ENCODE results near the gene CEMP1.
A peak's percentile ranks its signal among the peaks of the same experiment; 100 is the strongest.

Gene CEMP1

GRCh38 chr16:2500430-2500917 is 30.7 kb downstream of the CEMP1 start:
- no peak for DNase-seq (ENCODE audit: low spot score)

- no peak for DNase-seq (ENCODE audit: low spot score)
Observed at GRCh38 chr16:2499890-2500429, 31.2 kb downstream of the CEMP1 start.

DNA sequence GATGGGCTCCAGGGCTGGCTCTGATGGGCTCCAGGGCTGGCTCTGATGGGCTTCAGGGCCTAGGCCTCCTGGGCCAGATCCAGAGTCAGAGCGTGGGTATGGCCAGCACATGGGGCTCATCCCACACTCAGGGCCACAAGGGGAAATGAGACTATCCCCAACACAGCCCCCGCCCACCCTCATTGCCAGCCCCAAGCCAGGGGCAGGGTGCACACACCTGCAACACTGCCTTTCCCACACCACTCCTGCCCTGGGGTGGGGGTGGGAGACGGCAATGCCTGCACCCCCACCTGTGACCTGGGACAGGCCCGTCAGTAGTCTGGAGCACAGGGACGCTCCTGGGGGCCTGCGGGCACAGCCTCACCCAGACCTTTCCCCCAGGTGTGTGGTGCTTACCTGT is 31.8 kb downstream of the CEMP1 start:
- no peak for DNase-seq (ENCODE audit: low spot score)

DNA sequence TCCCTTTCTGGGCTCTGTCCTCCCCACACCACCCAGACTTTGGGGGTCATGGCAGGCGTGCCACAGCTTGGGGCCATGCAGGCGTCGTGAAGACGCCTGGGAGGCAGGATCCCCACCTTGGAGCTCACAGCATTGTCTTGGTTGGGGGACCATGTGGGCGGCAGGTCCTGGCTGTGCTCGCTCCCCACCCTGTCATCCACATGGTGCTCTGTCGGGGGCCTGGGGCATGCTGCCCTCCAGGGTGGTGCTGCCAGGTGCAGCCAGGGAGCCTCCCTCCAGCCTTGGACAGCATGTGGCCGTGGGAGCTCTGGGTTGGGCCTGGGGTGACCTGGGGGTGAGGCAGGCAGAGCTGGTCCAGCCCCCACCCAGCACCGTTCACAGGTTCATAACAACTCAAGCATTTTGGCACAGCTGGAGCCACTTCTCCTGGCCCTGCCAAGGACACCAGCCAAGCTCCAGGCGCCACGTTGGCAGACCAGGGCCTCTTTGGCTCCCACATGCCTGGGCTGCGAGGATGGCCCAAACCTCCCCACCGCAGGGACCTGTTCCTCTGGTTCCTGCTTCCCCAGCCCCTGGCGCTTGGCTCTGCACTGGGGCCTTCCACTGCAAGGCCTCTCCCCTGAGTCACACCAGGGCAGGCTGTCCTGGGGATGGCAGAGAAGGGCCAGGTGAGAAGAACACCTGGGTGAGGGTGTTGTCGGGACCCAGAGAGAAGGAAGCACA is 32.5 kb downstream of the CEMP1 start:
- no peak for DNase-seq (ENCODE audit: low spot score)

DNA sequence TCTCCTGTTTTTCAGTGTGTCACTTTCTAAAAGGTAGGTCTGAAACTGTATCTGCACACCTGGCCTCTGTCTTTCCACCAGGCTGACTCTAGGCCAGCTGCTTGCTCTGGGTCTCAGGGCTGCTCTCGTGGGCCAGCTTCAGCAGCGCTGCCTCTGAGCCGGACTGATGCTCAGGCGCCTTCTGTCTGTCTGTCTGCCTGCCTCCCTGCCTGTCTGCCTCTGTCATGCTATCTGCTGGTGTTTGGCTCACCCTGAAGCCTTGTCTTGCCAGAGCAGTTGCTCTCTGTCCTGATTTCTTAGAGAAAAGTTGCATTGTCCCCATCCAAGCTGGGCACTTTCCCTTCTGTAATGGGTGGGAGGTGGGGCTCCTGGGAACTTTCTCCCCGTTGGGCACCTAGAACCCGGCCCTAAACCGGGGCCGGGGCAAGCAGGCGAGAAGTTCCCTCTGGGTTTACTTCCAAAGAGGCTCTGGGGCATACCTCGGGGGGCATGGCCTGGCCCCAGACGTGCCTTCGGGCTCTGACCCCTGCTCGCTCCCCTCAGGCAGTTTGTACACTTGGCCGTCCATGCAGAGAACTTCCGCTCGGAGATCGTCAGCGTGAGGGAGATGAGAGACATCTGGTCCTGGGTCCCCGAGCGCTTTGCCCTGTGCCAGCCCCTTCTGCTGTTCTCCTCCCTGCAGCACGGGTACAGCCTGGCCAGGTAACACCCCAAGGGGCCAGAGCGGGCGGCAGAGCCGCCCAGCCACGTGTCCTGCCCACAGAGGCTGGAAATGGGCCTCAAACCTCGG is 33.3 kb downstream of the CEMP1 start:
- no peak for DNase-seq (ENCODE audit: low spot score)

- no peak for DNase-seq (ENCODE audit: low spot score)
Observed at GRCh38 chr16:2497116-2497630, 34.0 kb downstream of the CEMP1 start.

DNA sequence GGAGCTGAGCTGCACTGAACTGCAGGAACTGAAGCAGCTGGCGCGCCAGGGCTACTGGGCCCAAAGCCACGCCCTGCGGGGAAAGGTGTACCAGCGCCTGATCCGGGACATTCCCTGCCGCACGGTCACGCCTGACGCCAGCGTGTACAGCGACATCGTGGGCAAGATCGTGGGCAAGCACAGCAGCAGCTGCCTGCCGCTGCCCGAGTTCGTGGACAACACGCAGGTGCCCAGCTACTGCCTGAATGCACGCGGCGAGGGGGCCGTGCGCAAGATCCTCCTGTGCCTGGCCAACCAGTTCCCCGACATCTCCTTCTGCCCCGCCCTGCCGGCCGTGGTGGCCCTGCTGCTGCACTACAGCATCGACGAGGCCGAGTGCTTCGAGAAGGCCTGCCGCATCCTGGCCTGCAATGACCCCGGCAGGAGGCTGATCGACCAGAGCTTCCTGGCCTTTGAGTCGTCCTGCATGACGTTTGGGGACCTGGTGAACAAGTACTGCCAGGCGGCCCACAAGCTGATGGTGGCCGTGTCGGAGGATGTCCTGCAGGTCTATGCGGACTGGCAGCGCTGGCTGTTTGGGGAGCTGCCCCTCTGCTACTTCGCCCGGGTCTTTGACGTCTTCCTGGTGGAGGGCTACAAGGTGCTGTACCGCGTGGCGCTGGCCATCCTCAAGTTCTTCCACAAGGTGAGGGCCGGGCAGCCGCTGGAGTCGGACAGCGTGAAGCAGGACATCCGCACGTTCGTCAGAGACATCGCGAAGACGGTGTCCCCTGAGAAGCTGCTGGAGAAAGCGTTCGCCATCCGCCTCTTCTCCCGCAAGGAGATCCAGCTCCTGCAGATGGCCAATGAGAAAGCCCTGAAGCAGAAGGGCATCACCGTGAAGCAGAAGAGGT is 34.7 kb downstream of the CEMP1 start:
- no peak for DNase-seq (ENCODE audit: low spot score)

DNA sequence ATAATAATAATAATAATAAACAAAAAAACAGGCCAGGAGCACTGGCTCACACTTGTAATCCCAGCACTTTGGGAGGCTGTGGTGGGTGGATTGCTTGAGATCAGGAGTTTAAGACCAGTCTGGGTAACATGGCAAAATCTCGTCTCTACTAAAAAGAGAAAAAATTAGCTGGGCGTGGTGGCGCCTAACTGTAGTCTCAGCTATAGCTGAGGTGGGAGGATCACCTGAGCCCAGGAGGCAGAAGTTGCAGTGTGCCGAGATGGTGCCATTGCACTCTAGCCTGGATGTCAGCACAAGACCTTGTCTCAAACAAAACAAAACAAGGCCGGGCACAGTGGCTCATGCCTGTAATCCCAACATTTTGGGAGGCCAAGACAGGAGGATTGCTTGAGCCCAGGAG is 36.2 kb downstream of the CEMP1 start:
- no peak for DNase-seq (ENCODE audit: low spot score)

- DNase-seq (ENCODE audit: low spot score): no peak
Observed at GRCh38 chr16:2494616-2495015, 36.6 kb downstream of the CEMP1 start.

- no peak for DNase-seq (ENCODE audit: low spot score)
Observed at GRCh38 chr16:2493605-2494004, 37.6 kb downstream of the CEMP1 start.

DNA sequence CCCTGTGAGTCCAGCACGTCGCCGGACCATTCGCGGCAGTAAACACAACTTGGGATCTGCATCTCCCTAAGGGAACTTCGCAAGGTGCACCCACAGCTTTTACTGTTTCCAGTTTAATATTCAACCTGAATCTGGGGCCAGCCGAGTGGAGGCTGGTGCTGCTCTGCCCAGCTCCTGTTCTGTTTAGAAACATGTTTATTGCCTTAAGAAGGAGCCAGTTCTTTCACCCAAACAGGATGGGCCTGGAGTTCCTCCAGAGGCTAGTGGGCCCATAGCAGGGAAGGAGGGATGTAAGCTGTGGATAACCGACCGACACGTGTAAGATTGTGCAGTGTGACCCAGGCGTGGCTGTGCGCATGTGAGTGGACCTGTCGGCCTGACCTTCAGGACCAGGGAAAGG is 38.9 kb downstream of the CEMP1 start:
- DNase-seq (ENCODE audit: low spot score): no peak

DNA sequence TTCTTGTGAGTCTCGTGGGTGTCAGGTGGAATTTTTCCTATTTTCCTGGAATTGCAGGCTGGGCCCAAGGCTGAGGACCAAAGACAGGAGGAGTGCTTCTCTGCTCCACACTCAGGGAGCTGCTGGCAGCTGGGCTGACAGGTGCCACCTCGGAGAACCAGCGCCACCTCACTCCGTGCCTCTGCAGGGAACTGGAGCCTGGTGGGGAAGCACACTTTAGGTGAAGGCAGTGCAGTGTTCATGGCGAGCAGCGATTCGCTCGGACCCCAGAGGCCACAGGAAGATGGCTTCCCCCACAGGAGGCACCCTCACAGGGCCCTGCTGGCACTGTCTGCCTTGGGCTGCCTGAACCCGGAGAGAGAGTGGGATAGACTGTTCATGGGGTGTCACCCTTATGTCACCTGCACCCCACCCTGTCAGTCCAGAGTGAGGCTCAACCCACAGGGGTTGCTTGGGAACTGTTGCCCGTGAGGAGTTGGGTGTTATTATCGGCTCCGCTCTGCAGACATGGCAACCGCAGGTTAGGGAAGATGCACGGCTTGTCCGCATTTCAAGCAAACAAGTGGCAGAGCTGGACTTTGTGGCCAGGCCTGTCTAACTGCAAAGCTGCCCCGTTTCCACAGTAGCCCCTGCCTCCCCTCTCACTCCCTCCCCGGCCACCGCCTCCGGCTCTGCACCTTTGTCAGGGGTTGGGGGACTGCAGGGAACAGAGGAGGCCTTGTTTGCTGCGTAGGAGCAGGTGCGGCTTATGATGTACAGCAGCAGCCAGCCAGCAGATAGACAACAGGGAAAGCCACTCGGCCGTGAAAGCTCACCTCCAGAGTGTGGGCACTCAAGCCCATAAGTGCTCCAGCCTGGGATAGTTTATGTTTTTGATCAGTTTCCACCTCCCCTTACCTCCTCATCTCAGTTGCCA is 40.8 kb downstream of the CEMP1 start:
- no peak for DNase-seq (ENCODE audit: low spot score)

DNA sequence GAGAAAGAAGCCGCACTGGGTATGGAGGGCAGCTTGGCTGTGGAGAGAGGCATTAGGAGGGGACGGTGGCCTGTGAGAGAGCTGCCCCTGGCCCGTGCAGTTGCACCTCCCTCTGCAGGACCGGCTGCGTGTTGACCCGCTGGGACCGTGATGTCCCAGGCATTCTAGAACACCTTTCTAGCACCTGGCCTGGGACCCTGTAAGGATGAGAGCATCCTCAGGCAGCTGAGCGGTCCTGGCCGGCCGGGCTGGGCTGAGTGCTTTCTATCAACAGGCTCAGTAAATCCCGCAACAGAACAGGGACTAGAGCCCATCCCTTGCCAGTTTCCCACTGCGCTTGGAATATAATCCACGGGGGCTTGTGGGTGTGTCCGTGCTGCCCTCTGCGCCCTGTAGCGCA is 41.6 kb downstream of the CEMP1 start:
- no peak for DNase-seq (ENCODE audit: low spot score)

GRCh38 chr16:2487903-2488531 is 43.2 kb downstream of the CEMP1 start:
- DNase-seq (ENCODE audit: low spot score): no peak

DNA sequence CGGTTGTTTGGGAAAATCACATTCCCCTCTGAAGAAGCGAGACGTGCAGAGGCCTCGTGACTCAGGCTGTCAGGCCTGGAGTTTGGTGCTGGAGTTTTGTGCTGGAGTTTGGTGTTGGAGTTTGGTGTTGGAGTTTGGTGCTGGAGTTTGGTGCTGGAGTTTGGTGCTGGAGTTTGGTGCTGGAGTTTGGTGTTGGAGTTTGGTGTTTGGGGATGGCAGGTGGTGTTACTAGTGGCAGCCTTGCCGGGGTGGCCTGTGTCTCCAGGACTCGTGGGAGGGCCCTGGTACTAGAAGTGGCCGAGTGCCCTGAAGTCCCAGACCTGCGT is 43.7 kb downstream of the CEMP1 start:
- DNase-seq (ENCODE audit: low spot score): no peak

GRCh38 chr16:2486645-2487516 is 44.3 kb downstream of the CEMP1 start:
- DNase-seq (ENCODE audit: low spot score): peak; percentile 84

DNA sequence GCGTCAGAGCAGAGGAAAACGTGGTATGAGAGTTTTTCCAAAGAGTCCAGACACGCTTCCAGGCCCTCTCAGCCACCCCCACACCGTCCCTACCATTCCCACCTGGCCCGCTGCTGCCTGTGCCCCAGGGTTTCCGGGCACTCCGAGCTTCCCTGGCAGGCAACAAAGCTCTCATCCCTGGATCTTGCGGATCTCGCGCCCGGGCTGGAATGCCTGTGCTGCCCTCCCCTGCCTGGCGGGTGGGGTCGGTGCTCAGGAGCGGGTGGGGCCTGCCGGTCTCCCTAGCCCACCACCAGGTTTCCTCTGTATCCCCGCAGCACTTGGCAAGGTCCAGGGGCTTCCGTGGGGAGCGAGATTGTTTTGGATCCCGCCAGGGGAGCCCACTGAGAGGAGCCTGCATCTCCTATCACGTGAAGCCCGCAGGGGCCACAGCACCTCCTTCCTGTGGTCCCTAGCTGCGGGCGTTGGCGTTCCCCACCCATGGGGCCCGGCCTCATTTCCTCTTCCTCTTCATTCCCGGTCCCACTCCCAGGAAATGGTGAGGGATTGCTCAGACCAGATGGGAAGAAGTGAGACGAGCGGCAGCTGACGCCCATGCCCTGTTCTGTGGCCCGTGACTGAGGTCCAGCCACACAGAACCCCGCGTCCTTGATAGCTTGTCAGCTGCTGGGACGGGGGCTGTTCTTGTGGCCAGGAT is 45.2 kb downstream of the CEMP1 start:
- DNase-seq (ENCODE audit: low spot score): no peak

DNA sequence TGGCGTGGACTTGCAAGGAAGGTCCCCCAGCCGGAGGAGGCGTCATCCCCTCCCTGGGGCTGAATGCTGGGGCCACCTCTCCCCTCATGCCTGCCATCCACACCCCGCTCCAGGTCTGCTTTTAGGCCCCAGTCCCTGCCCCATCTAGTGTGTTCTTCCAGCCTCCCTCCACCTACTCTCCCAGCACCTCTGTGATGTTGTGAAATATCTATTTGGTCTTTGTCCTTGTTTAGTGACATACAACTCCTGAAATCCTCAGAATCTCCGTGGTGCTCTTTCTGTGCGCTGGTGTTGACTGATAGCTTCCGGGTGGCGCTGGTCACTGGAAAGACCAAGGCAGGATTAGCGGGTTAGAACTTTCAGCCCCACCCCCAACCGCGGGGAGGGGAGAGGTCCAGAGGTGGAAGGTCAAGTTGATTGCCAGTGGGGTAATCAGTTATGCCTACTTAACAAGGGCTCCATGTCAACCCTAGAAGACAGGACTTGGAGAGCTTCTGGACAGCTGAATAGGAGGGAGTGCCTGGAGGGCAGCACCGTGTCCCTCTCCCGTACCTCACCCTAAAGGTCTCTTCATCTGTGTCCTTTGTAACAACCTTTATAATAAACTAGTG is 46.2 kb downstream of the CEMP1 start:
- no peak for DNase-seq (ENCODE audit: low spot score)

All from CD4-positive, alpha-beta T cell treated with Interleukin-15 for 4 hours (primary cell).